Tibial artery (tissue), 4 donors: ENCODE measurements around the gene NOTCH2.

Experiments used
- DNase-seq, 2 donors: peaks; one replicate each; pipeline ENCODE4 v3.0.0-alpha.2; 2019
- H3K27ac ChIP-seq, 2 donors: fragments of 200-600 bp; sonication (generic) in 1 of 2; 1 replicate in 1 of 2; 2 replicates in 1 of 2; pipeline ENCODE4 v1.5.1; 2018 to 2019; ENCODE audit warnings: mild to moderate bottlenecking in 1 of 2
- H3K27me3 ChIP-seq, 2 donors: fragments of 200-600 bp; sonication (generic) in 1 of 2; one replicate each; pipeline versions ENCODE4 v1.5.1 to v1.6.0; 2016 to 2019
- H3K36me3 ChIP-seq, 3 donors: fragments of 200-600 bp; sonication (generic) in 2 of 3; one replicate each; pipeline ENCODE4 v1.5.1; 2016 to 2019; ENCODE audit warnings: mild to moderate bottlenecking in 2 of 3
- H3K4me1 ChIP-seq, 4 donors: fragments of 200-600 bp; sonication (generic) in 2 of 4; 1 replicate in 3 of 4; 2 replicates in 1 of 4; pipeline ENCODE4 v1.5.1; 2016 to 2019
- H3K4me3 ChIP-seq, 2 donors: fragments of 200-600 bp; sonication (generic) in 1 of 2; 1 replicate in 1 of 2; 2 replicates in 1 of 2; pipeline ENCODE4 v1.5.1; 2018 to 2019; ENCODE audit warnings: mild to moderate bottlenecking in 2 of 2
- H3K9me3 ChIP-seq, 3 donors: fragments of 200-600 bp; sonication (generic) in 1 of 3; one replicate each; pipeline ENCODE4 v1.5.1; 2016 to 2019
- intact Hi-C: fragments of 100-400 bp; cut with DNase I; formaldehyde crosslinking; loops from one replicate; pipeline ENCODE4 v1.15.0; 2023; ENCODE audit warnings: low total_unique reads
- TF ChIP-seq, protein P1 (sequence below), 2 experiments: fragments of 200-600 bp in 1 of 2; fragments of 450-650 bp in 1 of 2; IDR thresholded peaks; one replicate each; pipeline ENCODE4 v1.5.1; 2017 to 2019; ENCODE audit warnings: antibody characterized with exemption in 2 of 2, mild to moderate bottlenecking in 1 of 2, moderate library complexity in 1 of 2

Gene NOTCH2

DNA sequence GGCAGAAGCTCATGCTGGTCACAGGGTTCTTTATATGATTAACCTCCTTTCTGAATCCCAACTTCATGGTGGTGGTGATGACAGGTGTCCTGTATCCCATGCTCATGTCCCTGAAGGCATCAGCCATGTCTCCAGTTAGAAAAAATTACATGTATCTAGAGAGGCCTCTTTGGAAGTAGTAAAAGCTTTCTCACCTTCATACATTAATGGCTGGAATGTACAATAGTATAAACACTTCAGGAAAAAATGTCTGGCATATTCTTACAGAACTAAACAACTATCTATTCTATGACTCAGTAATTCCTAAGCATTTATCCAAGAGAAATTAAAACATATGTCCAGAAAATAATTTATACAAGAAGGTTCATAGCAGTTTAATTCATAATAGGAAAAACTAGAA lies 207.2 kb downstream of the NOTCH2 start:
- TF ChIP-seq, protein P1, sequence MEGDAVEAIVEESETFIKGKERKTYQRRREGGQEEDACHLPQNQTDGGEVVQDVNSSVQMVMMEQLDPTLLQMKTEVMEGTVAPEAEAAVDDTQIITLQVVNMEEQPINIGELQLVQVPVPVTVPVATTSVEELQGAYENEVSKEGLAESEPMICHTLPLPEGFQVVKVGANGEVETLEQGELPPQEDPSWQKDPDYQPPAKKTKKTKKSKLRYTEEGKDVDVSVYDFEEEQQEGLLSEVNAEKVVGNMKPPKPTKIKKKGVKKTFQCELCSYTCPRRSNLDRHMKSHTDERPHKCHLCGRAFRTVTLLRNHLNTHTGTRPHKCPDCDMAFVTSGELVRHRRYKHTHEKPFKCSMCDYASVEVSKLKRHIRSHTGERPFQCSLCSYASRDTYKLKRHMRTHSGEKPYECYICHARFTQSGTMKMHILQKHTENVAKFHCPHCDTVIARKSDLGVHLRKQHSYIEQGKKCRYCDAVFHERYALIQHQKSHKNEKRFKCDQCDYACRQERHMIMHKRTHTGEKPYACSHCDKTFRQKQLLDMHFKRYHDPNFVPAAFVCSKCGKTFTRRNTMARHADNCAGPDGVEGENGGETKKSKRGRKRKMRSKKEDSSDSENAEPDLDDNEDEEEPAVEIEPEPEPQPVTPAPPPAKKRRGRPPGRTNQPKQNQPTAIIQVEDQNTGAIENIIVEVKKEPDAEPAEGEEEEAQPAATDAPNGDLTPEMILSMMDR (IDR thresholded peaks at IDR 0.05) = no peak
- no peaks in the 10 kb centered on the region for H3K36me3 ChIP-seq
- no peak overlapping the region for H3K27ac ChIP-seq
- intact Hi-C loops = no loop called here
- H3K4me3 ChIP-seq = no peak overlapping the region
- H3K4me1 ChIP-seq = no peaks in the 10 kb centered on the region
- no peaks in the 10 kb centered on the region for H3K9me3 ChIP-seq
- no peak for DNase-seq
- peaks cover 0 to 4% of the 10 kb centered on the region in 2 donors for H3K27me3 ChIP-seq
